Stimulated activated CD8-positive, alpha-beta memory T cell treated with anti-CD3 and anti-CD28 coated beads, Interleukin-12 subunit alpha, Interleukin-12 subunit beta, amount 100 ng/mL, for 4 hours (primary cell): ENCODE data around the gene HMX2.
"Not testable (repeated sequence)": the region's sequence is repeated elsewhere in the genome, so short reads cannot be mapped to it uniquely, and the experiment has no call there.

ENCODE experiments used
- DNase-seq: peaks from one replicate; pipeline ENCODE4 v3.0.0-alpha.2; 2020; ENCODE audit warnings: low read depth

Gene HMX2

DNA sequence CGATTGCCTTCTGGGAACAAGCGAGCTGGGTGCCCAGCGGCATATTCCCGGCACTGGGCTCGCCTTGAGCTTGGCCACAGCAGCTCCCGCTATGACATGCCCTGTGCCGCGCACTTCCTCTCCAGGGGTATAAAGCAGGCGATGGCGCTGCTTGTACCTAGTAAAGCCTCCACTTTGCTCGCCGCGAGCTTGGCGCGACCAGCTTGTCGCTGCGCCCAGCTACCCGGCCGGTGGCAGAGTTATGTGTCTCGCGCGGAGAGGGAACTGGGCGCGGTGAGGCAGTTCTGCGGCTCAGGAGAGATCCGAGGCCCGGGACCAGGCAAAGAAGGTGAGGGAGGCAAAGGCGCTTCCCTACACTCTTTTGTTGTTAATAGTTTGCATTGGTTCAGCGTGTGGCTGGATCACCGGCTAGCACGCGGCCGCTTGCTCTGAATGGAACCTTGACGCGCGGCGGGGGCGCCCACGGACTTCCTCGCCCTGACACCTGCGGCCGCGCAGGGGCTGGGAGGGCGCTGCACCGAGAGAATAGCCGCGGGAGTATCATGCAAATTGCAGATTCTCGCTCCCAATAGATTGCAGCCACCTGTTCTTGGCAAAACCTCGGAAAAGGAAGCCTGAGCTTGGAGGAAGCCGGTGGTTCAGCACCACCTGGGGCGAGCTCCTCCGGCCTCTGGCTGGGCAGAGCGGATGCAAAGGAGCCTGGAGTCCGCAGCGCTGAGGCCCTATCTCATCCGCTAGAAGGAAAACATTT is 3.2 kb downstream of the HMX2 start:
- no peak for DNase-seq

DNA sequence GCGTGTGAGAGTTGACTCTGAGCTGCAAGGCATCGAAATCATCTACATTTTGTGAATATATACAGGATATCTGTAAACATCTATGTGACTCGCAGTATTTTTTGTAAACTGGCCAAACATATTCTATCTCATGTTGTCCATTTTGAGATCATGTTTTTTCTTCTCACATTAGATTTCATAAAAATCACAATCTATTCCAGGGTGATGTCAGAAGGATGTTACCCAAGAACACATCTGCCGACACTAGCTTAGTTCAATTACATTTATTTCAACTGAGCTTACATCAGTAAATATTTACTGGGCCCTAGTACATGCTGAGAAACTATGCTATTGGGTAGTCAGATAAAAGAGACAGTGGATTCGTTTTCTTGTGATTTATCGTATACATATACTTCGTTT is 3.8 kb downstream of the HMX2 start:
- DNase-seq = no peak

DNA sequence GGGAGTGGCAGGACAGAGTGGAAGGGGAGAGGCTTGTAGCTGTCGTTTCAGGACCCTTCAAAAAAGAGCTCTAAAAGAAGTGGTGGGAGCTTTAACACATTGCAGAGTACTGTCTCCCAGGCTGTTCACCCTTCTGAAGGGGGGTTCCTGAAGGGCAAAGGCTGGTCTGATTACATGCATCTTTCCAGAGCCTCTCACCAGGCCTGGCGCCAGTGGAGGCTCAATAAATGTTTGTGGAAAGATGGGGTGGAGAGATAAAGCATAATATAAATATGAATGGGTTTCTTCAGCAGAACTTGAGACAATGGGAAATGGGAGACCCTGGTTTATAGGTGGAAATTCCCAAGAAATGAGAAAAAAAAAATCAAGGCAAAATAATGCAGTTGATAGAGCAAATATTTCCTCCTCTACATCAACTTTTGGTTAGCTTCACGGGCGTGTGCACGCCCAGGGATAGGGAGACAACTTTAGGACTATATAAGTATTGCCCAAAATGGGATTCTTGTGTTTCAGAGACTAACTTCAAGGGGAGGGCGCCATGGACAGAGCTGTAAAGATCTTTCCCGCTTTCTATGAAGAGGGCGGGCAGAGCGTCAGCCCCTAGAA is 5.7 kb downstream of the HMX2 start:
- DNase-seq = no peak

DNA sequence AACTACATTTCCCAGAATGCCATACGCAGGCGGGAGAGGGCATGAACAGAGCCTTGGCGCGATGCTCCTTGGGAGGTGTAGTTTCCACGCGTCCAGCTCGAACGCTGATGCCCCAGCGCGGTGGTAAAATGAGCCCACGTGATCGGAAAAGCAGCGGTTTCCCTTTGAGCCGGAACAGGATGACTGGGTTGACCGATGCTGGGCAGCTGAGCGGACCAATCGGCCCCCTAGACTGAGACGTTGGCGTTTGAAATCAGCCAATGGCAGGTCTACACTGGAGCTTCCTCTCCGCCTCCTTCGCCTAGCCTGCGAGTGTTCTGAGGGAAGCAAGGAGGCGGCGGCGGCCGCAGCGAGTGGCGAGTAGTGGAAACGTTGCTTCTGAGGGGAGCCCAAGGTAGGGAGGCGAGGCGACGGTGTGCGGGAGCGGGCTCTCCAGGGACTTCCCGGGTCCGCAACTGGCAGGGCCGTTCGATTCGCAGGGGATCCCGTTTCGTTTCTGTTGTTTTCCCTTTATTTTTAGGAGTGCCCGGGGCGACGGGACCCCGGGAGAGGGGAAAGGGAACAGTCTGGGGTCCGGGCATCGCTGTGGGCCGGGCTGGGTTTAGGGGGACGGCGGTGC is 6.3 kb downstream of the HMX2 start, which contains the start of gene BUB3:
Gene BUB3 (plus strand): TSS at position 311 of the 619 bp plus-strand sequence. CDS start 516 bp downstream, outside the sequence.
- DNase-seq = peak; percentile 90

DNA sequence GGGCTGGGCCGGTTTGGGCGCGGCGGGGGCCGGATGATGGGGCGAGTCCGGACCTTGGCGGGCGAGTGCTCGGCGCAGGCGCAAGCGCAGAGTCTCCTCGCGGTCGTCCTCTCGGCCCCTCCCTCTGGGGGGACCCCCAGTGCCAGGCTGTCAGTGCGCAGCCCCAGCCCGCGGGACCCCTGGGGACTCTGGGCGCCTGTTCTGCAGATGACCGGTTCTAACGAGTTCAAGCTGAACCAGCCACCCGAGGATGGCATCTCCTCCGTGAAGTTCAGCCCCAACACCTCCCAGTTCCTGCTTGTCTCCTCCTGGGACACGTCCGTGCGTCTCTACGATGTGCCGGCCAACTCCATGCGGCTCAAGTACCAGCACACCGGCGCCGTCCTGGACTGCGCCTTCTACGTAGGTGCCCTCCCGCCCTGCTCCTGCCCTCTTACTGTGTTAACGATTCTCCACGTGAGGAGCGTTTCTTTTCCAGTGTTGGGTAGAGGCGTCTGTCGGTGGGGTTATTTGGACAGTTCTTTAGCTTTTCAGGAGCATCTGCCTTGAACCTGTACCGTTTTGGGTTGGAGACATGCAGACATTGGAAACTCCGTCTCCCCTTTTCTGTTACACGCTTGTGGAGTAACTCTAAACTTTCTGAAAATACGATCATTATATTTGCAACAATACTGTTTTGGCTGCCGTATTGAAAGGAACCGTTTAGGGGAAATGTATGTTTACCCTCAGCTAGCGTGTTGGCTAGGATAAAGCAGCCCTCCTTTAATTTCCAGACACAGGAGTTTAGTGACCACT is 7.0 kb downstream of the HMX2 start:
- DNase-seq = no peak

DNA sequence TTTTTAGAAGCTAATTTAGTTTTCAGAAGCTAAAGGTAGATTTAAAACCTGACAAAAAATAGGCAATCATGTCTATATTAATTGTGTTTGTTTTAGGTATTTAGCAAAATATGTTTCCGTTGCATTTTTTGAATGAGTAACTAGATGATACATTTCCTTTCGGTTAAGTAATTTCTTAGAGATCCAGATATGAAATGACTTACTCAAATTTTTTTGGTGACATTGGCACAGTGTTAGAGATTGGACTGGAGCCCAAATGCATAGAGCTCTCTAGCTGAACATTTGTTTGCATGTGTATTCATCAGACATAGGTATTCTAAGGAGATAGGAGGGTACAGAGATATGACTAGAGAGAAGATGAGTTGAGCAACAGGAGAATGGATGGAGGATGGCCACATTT is 8.1 kb downstream of the HMX2 start:
- no peak for DNase-seq

DNA sequence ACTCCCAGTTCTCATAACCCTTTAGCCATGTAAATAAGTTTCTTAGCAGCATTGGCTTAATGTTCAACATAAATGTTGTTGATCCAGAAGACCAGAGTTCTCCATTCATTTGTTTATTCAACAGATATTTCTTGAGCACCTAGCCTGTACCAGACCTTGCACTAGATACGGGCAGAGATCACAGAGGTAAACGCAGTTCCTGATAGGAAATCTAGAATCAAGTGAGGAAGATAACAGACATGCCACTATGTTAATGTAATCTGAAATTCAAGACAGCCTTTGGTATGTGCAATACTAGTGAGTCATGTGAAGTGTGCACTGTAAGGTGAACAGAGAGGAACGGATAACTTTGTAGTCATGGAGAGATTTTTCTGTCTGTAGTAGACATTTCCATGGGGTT is 9.3 kb downstream of the HMX2 start:
- DNase-seq = no peak

DNA sequence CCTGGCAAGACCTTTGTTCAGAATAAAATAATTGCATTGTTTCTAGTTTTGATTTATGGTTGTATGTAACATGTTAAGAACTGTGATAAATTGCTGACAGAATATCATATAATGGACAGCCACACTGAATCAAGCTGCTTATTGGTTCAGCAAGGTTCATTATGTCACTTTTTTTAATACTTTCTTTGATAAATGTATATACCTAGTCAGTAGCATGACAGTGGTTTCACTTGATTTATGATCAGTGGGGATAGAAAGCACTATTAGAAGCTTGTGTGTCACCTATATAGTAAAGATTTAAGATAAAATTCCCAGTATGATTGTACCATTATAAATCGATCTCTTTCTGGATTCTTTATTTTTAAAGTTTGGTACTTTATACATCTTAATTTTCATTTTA is 10.7 kb downstream of the HMX2 start:
- DNase-seq = no peak

DNA sequence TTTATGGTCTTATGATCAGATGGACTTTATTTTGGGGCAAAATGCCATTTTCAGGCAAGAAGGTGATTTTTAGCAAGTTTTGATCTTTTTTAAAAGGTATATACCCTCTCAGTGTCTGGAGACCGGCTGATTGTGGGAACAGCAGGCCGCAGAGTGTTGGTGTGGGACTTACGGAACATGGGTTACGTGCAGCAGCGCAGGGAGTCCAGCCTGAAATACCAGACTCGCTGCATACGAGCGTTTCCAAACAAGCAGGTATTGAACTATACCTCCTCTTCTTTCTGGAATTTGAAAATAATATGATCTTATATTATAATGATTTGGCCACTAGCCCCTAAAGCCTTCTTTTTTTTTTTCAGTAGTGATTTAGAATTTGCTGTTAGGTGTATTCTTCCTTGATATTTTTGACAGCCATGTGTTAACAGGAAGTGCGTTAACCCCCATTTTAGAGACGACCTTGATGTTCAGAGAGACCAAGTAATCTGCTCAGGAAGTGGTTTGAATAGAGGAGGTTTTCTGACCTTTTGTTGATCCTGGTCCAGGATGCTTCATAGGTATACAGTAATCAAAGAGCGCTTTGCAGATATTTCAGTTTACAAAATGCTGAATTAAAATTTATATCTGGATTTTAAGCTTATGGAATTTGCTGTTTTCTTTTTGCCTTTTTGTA is 12.5 kb downstream of the HMX2 start:
- no peak for DNase-seq

DNA sequence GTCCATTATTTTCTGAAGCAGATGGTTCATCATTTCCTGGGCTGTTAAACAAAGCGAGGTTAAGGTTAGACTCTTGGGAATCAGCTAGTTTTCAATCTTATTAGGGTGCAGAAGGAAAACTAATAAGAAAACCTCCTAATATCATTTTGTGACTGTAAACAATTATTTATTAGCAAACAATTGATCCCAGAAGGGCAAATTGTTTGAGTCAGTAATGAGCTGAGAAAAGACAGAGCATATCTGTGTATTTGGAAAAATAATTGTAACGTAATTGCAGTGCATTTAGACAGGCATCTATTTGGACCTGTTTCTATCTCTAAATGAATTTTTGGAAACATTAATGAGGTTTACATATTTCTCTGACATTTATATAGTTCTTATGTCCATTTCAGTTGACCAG is 16.4 kb downstream of the HMX2 start:
- no peak for DNase-seq

DNA sequence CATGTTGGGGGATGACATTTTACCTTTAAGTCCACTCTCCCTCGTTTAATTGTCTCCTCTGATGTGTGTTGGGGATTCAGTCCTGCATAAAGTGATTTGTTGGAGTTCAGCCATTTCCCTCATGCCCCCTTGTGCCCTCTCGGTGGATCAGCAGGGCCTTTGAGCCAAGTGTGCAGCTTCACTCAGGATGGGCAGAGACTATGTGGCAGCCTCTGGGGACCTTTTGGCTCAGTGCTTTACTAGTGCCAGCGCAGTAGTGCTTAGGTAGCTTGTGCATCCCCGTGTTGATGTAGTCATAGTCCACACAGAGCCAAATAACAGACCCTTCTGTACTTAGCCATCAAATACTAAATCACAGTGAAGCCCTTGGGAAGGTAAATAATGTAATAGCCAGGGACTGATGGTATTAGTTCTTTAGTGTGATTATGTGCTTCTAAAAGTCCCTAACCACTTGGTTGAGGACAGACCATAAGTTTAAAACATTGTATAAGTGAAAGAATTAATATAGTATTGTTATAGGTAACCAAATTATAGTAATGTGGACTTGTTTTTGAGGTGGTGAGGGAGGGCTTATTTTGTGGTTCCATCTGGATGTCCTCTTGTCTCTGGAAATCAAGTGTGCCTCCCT is 17.6 kb downstream of the HMX2 start:
- no peak for DNase-seq

DNA sequence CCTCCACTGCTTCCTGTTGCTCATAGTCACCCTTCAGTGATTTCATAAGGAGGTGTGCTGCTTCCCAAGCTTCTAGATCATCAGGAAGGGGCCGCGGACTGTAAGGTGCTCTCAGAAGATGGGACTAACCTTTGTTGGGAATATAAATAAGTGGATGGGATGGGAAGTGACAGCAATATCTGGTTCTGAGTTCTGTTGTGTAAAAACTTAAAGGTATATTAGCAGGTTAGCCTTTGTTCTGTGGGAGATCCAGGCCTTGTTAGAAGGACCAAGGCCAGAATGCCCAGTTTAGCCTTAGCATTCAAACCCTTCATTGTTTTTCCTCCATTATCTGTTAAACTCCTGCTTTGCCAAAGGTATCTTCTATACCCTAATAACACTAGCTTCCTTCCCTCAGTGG is 18.7 kb downstream of the HMX2 start:
- DNase-seq = no peak

DNA sequence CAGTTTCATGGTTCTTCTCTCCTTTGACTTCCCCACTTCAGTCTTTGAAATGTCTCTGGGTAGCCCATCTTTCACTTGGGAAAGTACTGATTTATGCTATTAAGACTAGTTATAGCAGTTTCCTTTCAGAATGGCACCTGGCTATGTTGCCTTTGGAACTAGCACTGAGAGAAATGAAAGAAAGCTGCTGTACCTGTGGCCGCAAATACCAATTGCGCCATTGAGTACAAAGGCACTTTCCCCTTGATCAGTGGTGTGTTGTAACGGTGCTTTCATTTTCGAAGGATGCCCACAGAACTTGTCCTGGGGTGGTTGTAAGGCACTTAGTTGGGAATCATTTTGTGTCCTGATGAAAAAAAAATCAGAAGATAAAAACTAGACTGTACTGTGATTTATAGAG is 23.0 kb downstream of the HMX2 start:
- DNase-seq = no peak

DNA sequence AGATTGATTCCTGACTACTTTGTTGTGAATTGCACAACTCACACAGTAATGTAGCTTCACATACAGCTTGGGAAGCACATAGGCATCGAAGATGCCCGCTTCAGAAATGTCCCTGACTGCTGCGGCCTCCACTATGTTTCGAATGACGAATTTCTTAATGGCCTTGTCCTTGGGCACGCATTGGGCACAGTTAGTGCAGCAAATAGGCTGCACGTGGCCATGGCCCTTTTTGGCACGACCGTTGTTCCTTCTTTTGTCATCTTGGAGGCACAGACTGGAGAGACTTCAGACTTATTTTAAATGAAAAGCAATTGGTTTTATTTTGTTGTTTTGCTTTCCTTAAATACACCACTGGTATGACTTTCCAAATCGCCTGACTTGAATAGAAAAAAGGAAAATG is 23.7 kb downstream of the HMX2 start:
- not testable (repeated sequence) for DNase-seq

DNA sequence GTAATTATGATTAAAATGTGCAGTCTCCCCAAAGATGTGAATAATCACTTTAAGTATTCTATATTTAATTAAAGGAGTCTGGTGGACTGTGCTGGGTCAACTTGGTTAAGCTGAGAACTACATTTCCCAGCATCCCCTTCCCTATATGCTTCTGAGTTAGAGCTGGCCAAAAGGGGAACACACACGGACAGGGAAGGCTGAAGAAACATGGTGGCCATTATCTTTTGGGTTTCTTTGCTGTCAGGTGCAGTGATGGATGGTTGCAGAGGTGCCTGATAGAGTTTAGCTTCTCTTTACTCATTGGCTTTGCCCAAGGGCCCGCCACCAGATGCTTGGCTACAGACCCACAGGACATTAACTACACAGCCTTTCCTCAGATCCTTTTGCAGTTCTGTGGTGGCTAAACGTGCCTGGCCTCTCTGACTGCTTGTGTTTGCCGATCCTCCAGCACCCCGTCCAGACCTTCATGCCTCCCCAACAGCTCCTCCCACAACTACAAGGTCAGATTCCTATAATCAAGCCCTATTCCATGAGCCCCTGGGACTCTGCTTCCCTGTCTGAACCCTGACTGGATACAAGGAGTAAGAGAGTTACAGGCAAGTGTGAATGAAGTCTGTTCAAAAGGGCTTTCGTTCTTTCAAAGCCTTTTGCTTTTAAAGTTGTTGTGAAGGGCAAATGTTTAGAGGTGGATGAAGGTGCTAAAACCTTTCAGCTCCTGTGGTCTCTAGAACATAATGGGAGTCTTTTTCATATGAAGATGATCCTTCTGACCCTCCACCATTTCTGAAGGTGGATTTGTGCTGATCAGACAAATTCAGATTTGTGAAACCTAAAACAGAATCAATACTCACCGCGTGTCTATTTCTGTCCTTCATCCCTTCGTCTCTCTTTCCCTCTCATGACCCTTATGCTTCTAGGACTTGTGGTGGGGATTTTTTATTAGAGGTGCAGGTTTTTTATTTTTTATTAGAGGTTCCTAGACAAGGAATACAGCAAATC is 27.8 kb downstream of the HMX2 start:
- DNase-seq = no peak

DNA sequence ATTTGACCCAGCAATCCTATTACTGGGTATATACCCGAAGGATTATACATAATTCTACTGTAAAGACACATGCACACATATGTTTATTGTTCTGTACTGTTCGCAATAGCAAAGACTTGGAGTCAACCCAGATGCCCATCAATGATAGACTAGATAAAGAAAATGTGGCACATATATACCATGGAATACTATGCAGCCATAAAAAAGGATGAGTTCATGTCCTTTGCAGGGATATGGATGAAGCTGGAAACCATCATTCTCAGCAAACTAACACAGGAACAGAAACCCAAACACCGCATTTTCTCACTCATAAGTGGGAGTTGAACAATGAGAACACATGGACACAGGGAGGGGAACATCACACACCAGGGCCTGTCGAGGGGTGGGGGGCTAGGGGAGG is 30.5 kb downstream of the HMX2 start:
- not testable (repeated sequence) for DNase-seq

DNA sequence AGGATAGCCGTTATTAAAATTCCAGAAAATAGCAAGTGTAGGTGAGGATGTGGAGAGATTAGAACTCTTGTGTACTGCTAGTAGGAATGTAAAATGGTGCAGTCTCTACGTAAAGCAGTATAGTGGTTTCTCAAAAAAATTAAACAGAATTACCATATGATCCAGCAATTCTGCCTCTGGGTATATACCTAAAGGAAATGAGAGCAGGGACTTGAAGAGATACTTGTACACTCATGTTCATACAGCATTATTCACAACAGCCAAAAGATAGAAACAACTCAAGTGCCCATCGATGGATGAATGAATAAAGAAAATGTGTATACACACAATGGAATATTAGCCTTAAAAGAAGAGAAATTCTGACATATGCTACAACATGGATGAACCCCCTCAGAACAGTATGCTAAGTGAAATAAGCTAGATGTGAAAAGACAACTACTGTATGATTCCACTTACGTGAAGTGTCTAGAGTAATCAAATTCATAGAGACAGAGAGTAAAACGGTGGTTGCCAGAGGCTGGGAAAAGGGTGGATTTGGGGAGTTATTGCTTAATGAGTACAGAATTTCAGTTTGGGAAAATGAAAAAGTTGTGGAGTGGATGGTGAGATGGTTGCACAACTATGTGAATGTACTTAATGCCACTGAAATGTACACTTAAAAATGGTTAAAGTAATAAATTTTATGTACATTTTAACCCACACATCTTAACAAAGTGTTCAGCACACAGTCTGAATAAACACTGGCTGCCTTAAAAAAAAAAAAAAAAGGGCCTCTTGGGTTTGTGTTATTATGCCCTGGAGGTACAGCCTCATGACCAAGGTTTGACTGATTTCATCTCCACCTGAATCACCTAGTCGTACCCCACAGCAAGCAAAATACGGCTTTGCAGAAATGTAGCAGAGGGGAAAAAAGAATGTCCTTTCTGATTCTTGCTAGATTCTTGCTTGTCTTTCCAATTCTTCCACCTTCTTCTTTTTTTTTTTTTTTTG is 32.5 kb downstream of the HMX2 start:
- DNase-seq = no peak

DNA sequence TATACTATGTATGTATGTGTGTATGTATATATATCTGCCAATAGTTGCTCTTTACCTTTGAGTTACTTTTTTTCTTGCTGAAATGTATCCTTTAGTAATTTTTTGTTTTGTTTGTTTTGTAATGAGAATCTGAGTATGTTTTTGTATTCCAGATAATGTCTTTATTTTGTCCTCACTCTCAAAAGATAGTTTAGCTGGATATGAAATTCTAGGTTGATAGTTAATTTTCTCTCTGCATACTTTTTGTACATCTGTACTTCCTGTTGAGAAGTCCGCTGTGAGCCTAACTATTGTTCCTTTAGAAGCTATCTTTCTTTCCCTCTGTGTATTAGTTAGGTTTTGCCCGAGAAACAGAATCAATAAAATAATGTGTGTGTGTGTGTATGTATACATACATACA is 35.8 kb downstream of the HMX2 start:
- DNase-seq = no peak

DNA sequence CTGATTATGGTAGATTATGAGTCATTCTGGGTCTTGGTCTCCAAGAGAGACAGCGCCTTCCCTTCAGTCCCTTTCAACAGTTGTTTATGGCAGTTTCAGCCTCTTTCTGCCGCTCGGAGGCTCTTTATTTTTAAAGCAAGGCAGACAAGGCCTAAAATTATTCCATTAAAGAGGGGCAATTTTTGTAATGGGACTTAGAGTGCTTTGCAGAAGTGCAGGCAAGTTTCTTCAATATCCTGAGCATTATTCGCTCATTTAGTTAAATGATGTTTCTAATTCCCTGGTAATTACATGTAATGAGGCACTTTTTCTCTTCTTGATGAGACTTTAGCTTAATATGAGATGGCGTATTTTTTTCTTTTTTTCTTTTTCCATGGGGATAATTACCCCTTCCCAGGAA is 39.8 kb downstream of the HMX2 start:
- no peak for DNase-seq
